Small intestine (tissue), 7 donors: ENCODE results near the gene PLRG1. TPM values are rescaled to one million over a fixed set of nuclear protein-coding genes. Genes with fewer than 3 reads are reported as not detected.

Experiments used
- DNase-seq, 2 donors: peaks; one replicate each; pipeline versions ENCODE4 v3.0.0 to v3.0.0-alpha.2; 2013
- FAIRE-seq: peaks from 2 replicates; lab custom pipeline; 2012; peaks lifted over from hg19 to GRCh38; lab: Jason Lieb, UNC
- H3K27ac ChIP-seq, 3 donors: one replicate each; pipeline ENCODE4 v1.5.1; 2013; ENCODE audit warnings: low read length in 2 of 3, mild to moderate bottlenecking in 2 of 3, control low read depth in 1 of 3, inconsistent platforms in 1 of 3, low read depth in 1 of 3, moderate library complexity in 1 of 3
- H3K27me3 ChIP-seq, 3 donors: one replicate each; pipeline ENCODE4 v1.6.1; 2013; ENCODE audit warnings: low read length in 3 of 3, inconsistent platforms in 1 of 3; ENCODE audit not compliant: control insufficient read depth in 3 of 3, insufficient read depth in 3 of 3
- H3K36me3 ChIP-seq, 3 donors: one replicate each; pipeline ENCODE4 v1.6.1; 2013; ENCODE audit warnings: low read length in 3 of 3, inconsistent platforms in 1 of 3, low read depth in 1 of 3, mild to moderate bottlenecking in 1 of 3, moderate library complexity in 1 of 3; ENCODE audit not compliant: control insufficient read depth in 3 of 3, insufficient read depth in 2 of 3
- H3K4me1 ChIP-seq, 3 donors: one replicate each; pipeline ENCODE4 v1.6.1; 2013; ENCODE audit warnings: low read length in 2 of 3, inconsistent platforms in 1 of 3, low read depth in 1 of 3, mild to moderate bottlenecking in 1 of 3, moderate library complexity in 1 of 3; ENCODE audit not compliant: control insufficient read depth in 3 of 3, insufficient read depth in 2 of 3
- H3K4me3 ChIP-seq, 3 donors: one replicate each; pipeline ENCODE4 v1.5.1; 2013; ENCODE audit warnings: low read length in 3 of 3, control low read depth in 1 of 3, inconsistent platforms in 1 of 3, low read depth in 1 of 3, mild to moderate bottlenecking in 1 of 3, moderate library complexity in 1 of 3
- H3K9me3 ChIP-seq, 2 donors: one replicate each; pipeline ENCODE4 v1.6.1; 2013; ENCODE audit warnings: low read depth in 1 of 2, low read length in 1 of 2; ENCODE audit not compliant: control insufficient read depth in 2 of 2, insufficient read depth in 1 of 2
- WGBS, 3 donors: extraction: QIAGEN DNeasy Blood & Tissue Kit; methylation state at CpG; one replicate each; pipeline ENCODE4 v1.1.7; 2013; 5-methylcytosine and 5-hydroxymethylcytosine counted together
- polyA plus RNA-seq, 4 donors: library from polyadenylated mRNA; stranded (reverse) in 3 of 4; unstranded in 1 of 4; fragments of 200-250 nt in 3 of 4; fragments of 120-200 nt in 1 of 4; gene quantifications; one replicate each; pipeline versions ENCODE4 v1.2.1 to v1.2.3, GENCODE V29; 2013
- donor health status: healthy with polysubstance abuse.
- donor health status: control.
- donor health status: control.
- donor health status: Bipolar disorder and iron deficiency.
- donor health status: healthy.

Gene PLRG1
- polyA plus RNA-seq, 4 donors: 41.8 to 77.2 (median 45.7) TPM

DNA sequence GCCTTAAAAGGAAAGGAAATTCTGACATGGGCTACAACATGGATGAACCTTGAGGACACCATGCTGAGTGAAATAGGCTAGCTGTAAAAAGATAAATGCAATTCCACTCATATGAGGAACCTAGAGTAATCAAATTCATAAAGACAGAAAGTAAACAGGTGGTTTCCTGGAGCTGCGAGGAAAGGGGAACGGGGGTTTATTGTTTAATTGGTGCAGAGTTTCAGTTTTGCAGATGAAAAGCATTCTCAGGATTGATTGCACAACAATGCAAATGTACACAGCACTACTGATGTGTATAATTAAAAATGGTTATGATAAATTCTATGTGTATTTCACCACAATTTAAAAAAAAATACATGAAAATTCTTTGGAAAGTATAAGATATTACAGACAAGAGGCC is 24.0 kb downstream of the PLRG1 start:
- H3K27ac ChIP-seq: no peak overlapping the region
- H3K4me3 ChIP-seq: no peak overlapping the region
- DNase-seq (no peak), FAIRE-seq (no peak)
- 6 to 15% (median 7%) methylated on average over 2 of the region's 2 CpGs for WGBS, 3 donors
- no peaks in the 10 kb centered on the region for H3K36me3 ChIP-seq
- H3K27me3 ChIP-seq: no peaks in the 10 kb centered on the region
- H3K9me3 ChIP-seq: no peaks in the 10 kb centered on the region
- H3K4me1 ChIP-seq: no peaks in the 10 kb centered on the region

DNA sequence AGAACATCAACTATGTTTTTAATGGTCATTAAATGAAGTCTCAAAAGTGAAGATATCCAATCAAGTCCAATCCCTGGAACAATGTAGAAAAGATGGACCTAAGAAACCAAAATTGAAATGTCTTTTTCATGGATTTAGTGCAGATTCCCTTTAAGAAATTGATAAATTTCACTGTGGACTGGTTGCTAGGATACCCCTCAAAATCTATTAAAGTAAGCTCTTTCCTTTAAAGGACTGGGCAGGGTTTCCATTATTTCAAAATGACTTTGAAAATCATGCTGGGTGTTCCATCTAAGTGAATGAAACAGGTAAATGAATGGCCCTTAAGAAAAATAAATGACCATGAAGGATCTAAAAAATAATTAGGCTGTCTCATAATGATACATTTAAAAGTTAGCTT is 28.6 kb downstream of the PLRG1 start:
- Histone ChIP-seq H3K27me3 (peaks cover 0 to 4% (median 0%) of the 10 kb centered on the region in 3 donors), H3K4me3 (no peak overlapping the region), H3K36me3 (no peaks in the 10 kb centered on the region), H3K4me1 (no peaks in the 10 kb centered on the region), H3K9me3 (no peaks in the 10 kb centered on the region), H3K27ac (no peak overlapping the region)
- FAIRE-seq (no peak), DNase-seq (no peak)

DNA sequence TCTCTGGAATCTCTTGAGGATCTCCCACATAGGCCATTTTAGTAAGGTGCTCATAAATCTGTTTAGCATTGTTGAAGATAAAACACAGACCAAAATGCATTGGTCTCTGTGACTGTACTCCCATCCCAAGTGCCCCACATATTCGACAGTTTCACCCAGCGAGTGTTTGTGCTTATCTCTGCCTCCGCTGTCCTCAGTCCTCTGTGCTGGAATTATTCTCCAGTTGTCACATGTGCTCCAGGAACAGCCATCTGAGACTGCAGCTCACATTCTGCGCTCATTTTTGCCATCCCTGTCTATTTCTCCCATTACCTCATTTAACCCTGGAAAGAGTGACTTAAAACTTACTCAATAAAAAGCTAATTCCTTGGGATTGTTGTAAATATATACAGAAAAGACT is 31.0 kb downstream of the PLRG1 start:
- no peak for FAIRE-seq
- H3K27me3 ChIP-seq: peaks cover 0 to 4% (median 0%) of the 10 kb centered on the region in 3 donors
- H3K27ac ChIP-seq: no peak overlapping the region
- H3K9me3 ChIP-seq: no peaks in the 10 kb centered on the region
- 60 to 82% (median 77%) methylated on average over 4 of the region's 4 CpGs for WGBS, 3 donors
- no peak overlapping the region for H3K4me3 ChIP-seq
- no peaks in the 10 kb centered on the region for H3K36me3 ChIP-seq
- no peak for DNase-seq
- no peaks in the 10 kb centered on the region for H3K4me1 ChIP-seq

DNA sequence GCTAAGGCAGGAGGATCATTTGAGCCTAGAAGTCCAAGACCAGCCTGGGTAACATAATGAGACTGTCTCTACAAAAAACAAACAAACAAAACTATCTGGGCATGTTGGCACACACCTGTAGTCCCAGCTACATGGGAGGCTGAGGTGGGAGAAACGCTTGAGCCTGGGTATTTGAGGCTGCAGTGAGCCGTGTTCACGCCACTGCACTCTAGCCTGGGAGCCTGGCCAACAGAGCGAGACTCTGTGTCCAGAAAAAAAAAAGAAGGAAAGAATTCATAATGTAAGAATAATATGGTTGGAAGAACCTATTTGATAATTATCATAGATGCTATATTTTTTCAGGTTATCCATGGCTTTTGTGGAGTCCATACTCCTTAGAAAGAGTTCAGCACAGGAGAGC is 32.6 kb downstream of the PLRG1 start:
- DNase-seq: no peak
- no peaks in the 10 kb centered on the region for H3K9me3 ChIP-seq
- H3K4me1 ChIP-seq: no peaks in the 10 kb centered on the region
- H3K27ac ChIP-seq: no peak overlapping the region
- 69 to 81% (median 72%) methylated on average over 4 of the region's 4 CpGs for WGBS, 3 donors
- no peak overlapping the region for H3K4me3 ChIP-seq
- no peaks in the 10 kb centered on the region for H3K36me3 ChIP-seq
- peaks cover 0 to 10% (median 7%) of the 10 kb centered on the region in 3 donors for H3K27me3 ChIP-seq
- FAIRE-seq: no peak

DNA sequence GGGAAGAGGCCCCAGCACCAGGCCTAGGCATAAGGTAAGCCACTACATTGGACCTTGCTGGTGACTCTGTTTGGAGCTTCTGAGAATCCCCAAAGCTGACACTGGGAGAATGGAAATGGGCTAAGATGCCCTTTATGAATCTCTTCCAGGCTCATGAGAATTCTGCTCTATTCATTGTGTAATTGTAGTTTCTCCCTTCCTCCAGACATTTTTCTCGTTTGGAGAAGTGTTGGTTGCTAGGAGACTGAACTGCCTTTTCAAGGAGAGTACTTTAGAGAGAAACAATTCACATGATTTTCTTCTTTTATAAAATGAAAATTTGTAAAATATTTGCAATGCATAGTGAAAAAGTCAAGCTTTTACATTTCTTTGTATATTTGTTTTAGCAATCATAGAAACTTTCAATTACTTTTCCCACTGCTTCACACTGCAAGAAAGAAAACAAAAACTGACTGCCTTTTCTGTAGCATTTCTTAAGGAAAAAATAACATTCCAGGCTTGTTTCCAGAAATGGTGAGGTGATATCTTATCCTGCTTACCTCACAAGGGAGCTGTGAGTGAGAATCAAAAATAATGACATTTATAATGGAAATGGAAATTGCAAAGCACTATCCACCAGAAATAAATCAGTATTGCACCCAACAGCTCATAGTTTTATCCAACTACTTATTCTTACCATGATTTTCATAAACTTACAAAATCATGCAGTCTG is 33.7 kb downstream of the PLRG1 start:
- DNase-seq (no peak), FAIRE-seq (no peak)
- Histone ChIP-seq H3K9me3 (no peaks in the 10 kb centered on the region), H3K4me1 (no peaks in the 10 kb centered on the region), H3K27ac (no peak overlapping the region), H3K4me3 (no peak overlapping the region), H3K36me3 (no peaks in the 10 kb centered on the region), H3K27me3 (peaks cover 0 to 10% (median 7%) of the 10 kb centered on the region in 3 donors)
- WGBS, 3 donors: 3 to 11% (median 10%) methylated on average over 1 of the region's 1 CpG

DNA sequence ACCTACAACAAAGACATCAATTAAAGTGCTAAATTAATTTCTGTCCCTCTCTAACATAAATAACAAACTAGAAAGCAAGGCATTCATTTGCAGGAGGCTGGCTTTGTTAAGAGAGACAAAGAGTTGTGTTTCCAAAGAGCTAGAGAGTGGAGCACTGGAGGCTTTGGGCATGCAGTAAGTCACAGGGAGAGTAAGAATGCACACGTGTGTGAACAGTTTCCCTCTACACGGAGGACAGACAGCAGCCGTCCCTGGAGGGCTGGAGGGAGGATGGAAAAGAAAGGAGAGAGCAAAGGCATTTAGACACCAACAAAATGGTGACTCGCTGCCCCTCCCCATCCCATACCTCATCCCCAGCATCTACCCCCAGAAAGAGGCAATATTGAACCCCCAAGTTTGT is 38.2 kb downstream of the PLRG1 start:
- FAIRE-seq: no peak
- no peaks in the 10 kb centered on the region for H3K4me1 ChIP-seq

DNA sequence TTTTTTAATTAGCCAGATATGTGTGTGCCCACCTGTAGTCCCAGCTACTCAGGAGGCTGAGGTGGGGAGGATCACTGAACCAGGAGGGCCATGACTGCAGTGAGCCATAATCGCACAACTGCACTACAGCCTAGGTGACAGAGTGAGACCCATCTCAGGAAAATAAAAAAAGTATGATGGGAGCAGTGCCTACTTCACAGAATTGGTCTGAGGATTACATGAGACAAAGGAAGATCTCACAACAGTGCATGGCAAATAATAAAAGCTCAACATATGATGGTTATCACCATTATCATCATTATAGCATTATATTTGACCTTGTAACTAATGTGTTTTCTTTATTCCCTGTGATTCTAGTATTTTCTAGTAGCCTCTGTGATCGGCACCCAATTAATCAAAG is 38.7 kb downstream of the PLRG1 start:
- no peaks in the 10 kb centered on the region for H3K4me1 ChIP-seq
- no peak for FAIRE-seq
- WGBS, 3 donors: 41 to 89% (median 77%) methylated on average over 2 of the region's 2 CpGs
- no peak overlapping the region for H3K4me3 ChIP-seq
- peaks cover 0 to 13% (median 8%) of the 10 kb centered on the region in 3 donors for H3K27me3 ChIP-seq
- H3K36me3 ChIP-seq: no peaks in the 10 kb centered on the region
- DNase-seq: no peak
- H3K9me3 ChIP-seq: no peaks in the 10 kb centered on the region
- no peak overlapping the region for H3K27ac ChIP-seq

More for the DNA sequence above, 38.2 kb downstream of the PLRG1 start:
- H3K9me3 ChIP-seq: no peaks in the 10 kb centered on the region
- H3K36me3 ChIP-seq: no peaks in the 10 kb centered on the region
- H3K4me3 ChIP-seq: no peak overlapping the region
- WGBS, 3 donors: 64 to 68% (median 65%) methylated on average over 4 of the region's 4 CpGs
- H3K27ac ChIP-seq: no peak overlapping the region
- no peak for DNase-seq
- H3K27me3 ChIP-seq: peaks cover 0 to 13% (median 8%) of the 10 kb centered on the region in 3 donors

DNA sequence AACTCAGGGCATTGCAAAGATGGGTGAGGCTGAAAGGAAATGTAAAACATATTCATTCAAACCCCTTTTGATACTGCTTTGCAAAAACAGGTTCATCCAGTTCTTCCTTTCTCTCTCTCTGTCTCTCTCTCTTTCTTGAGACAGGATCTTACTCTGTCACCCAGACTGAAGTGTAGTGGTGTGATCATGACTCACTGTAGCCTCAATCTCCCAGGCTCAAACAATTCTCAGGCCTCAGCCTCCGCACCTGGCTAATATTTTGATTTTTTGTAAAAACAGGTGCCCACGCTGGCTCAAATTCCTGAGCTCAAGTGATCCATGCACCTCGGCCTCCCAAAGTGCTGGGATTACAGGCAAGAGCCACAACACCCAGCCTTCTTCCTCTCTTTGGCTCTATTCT is 43.0 kb downstream of the PLRG1 start:
- FAIRE-seq: no peak
- Histone ChIP-seq H3K9me3 (no peaks in the 10 kb centered on the region), H3K36me3 (no peaks in the 10 kb centered on the region), H3K4me3 (no peak overlapping the region), H3K27ac (no peak overlapping the region), H3K27me3 (peaks cover 2 to 8% (median 6%) of the 10 kb centered on the region in 3 donors), H3K4me1 (no peaks in the 10 kb centered on the region)
- no peak for DNase-seq
- 79 to 92% (median 89%) methylated on average over 3 of the region's 3 CpGs for WGBS, 3 donors

DNA sequence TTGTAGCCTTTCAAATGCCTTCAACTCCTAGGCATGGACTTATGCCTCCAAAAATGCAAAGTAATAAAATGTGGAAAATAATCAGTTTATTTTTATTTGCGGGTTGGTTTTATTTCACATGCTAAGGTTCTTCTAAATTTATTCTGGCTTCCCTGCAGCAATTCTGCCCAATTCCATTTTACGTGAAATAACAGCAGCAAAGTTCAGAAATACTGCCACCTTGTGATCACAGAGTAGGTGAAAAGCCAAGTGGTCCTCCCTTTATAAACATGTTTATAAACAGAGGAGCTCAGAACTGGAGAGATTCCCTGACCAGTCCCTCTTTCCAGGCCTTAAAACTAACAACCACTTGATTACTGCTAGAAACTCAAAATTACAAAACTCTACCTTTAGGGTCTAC is 43.9 kb downstream of the PLRG1 start:
- no peak for FAIRE-seq
- H3K4me1 ChIP-seq: no peaks in the 10 kb centered on the region
- WGBS, 3 donors: 10 to 17% (median 14%) methylated on average over 2 of the region's 2 CpGs
- H3K27me3 ChIP-seq: peaks cover 2 to 11% (median 6%) of the 10 kb centered on the region in 3 donors
- no peak overlapping the region for H3K27ac ChIP-seq
- H3K4me3 ChIP-seq: no peak overlapping the region
- no peaks in the 10 kb centered on the region for H3K36me3 ChIP-seq
- no peaks in the 10 kb centered on the region for H3K9me3 ChIP-seq
- DNase-seq: peak; percentile 16 to 40
